EL (cell line): ENCODE results near the gene CSH2.

ENCODE experiments used
- DNase-seq: peaks from one replicate; pipeline ENCODE4 v3.0.0-alpha.2; 2016

The CSH2 gene

GRCh38 chr17:63848834-63849689 lies 24.4 kb downstream of the CSH2 start:
- DNase-seq: peak; percentile 86

DNA sequence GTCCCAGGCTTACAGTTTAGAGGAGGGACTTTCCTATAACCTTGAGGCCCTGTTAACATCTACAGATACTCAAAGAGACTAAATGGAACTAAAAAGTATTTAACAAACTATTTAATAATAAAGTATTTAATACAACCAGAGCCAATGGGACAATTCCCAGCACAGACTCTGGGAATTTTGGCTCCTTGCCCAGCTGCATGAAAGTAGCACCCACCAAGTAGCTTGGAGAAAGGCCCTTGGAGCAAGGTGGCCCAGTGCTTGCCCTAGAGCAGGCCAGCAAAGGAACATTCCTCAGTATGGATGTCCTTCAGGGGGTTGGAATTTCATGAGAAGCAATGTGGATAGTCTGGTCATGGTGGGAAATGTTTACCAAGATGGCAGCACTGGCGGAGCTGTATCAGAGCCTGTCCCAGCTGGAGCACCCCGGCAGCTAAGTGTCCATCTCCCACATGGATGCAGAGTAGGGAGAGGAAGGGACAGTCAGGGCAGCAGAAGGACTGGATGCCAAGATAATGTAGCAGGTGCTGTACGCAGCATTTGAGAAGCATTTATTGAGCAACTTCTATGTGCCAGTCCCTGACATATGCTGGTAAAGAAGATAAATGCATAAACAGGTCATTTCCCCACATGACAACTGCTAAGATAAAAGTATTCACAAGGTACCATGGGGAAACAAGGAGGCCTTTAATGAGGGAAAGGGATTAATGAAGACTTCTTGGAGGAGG lies 25.8 kb downstream of the CSH2 start:
- DNase-seq: no peak

GRCh38 chr17:63845509-63845908 lies 28.0 kb downstream of the CSH2 start:
- no peak for DNase-seq

- DNase-seq: no peak
Observed at GRCh38 chr17:63843910-63844677, 29.4 kb downstream of the CSH2 start.

- peak; percentile 70 for DNase-seq
Observed at GRCh38 chr17:63843387-63843888, 30.0 kb downstream of the CSH2 start.

DNA sequence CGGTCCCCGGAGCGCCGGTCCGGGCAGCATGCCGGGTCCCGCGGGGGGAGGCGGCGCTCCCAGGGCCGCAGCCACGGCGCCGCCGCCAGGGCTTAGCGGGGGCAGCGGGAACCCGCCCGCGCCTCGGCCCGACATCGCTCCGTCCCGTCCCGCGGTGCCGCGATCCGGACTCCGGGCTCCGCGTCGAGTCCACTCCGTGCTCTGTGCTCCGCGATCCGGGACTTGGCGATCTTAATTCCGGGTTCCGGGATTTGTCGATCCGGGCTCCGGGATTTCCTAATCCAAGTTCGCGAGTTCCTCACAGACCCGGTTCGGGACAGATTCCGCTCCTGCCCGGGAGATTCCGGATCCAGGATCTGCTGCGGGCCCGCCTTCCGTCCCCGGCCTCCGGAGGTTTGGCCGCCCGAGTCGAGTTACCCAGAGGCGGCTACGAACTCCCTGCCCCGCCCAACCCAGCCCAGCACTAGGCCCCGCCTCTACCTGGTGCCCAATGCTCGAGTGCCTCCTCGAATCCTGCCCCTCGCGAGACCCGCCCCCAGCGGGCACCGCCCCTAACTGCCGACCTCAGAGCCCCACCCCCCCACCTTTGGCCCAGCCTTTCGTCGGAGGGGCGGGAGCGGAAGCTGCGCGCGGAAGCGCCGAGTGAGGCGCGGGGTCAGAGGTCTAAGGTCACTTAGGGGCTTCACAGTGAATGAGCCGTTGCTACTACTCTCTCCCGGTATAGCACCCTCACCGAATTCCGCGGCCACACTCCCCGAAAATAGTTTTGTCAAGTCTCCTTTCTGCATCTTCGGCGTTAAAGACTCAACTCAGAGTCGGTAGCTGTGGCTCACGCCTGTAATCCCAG lies 30.7 kb downstream of the CSH2 start, which contains the start of gene SMARCD2:
Gene SMARCD2, minus strand, starts transcription at position 146 of the 847 bp plus-strand sequence. Its CDS starts 11 bp downstream, at position 135.
- peak; percentile 99 for DNase-seq

GRCh38 chr17:63842173-63842539 lies 31.3 kb downstream of the CSH2 start:
- no peak for DNase-seq

GRCh38 chr17:63841350-63842172 lies 31.9 kb downstream of the CSH2 start:
- DNase-seq: peak; percentile 50

GRCh38 chr17:63840591-63841349 lies 32.7 kb downstream of the CSH2 start:
- peak; percentile 31 for DNase-seq

DNA sequence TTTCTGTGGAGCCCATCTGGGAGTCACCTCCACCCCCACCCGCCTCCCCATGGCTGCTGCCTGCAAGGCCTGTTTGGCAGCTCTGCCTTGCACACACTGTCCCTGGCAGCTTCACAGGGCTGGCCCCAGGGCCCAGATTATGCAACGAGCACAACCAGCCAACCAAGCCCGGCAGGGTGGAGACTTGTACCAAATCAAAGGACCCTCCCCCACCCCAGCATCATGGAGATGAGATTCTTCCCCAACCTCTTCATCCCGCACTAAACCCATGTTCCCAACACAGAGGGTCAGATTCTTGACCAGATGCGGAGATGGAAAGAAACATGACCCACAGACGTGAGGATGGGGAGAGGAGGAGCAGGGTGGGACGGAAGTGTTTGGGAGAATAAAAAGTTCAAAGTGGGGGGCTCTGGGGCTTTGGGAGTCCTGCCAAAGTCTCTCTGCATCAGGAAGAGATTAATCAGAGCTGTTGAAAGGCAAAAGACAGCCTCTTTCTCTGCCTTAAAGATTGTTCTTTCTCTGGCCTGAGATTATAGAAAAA lies 34.8 kb downstream of the CSH2 start:
- no peak for DNase-seq

DNA sequence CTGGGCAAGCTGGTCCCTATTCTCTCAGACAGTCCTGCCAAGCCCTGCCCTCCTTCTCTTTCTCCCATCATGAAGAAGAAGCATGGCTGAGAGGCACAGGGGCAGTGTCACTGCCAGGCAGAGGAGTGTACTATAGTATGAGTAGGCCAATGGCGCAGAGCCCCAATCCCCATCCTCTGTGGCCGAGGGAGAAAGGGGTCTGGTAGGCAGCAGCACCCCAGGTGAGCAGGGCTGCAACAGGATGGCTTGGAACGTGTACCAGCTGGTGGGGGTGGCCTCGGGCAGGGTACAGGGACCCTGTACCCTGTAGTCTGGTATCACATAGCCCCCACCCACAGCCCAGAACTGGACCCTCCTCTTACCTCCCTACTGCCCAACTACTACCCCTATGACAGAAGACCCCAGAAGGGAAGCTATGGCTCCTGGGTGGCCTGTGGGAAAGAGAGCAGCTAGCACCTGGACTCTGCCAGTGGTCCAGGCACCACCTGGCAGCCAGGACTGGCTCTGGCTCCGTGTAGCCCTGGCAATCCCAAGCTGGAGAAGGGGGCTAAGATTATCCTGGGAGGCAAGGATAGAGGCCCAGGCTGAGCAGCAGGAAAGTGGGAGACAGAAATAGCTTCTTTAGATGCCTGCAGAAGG lies 35.4 kb downstream of the CSH2 start:
- no peak for DNase-seq

DNA sequence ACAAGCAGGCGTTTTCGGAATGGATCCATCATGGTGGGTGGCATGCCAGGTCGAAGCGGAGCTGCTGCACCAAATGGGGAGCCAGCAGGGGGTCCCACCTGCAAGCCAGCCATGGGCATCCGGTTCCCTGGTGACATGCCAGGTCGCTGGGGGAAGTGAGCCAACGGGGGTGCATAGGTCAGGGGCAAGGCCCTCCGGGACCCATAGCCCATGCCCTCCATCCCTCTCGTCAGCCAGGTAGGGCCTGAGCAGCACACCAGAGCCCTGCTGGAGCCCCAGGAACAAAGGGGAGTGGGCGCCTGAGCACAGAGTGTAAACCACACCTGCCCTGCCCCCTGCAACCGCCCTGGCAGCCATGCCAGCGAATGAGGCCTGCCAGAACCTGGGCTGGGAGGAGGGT lies 36.0 kb downstream of the CSH2 start:
- no peak for DNase-seq

GRCh38 chr17:63836811-63837210 lies 36.7 kb downstream of the CSH2 start:
- no peak for DNase-seq

DNA sequence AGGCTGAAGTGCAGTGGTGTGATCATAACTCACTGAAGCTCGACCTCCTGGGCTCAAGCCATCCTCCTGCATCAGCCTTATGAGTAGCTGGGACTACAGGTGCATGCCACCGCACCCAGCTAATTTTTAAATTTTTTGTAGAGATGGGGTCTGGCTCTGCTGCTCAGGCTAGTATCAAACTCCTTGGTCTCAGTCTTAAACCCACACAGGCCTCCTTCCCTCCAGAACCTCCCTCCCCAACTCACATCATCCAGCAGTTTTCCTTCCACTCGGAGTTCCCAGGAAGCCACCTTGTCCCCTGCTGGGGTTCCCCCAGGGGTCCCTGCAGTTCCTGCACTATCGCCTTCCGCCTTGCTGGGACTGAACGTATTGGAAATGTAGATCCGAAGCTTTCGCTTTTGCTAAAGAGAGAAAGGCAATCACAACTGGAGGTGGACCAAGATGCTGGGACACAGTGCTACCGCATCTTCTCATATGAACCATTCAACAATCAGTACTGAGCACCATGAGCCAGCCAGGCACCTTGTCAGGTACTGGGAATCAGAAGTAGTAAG lies 38.2 kb downstream of the CSH2 start:
- no peak for DNase-seq

GRCh38 chr17:63834431-63835166 lies 38.9 kb downstream of the CSH2 start:
- DNase-seq: peak; percentile 85

DNA sequence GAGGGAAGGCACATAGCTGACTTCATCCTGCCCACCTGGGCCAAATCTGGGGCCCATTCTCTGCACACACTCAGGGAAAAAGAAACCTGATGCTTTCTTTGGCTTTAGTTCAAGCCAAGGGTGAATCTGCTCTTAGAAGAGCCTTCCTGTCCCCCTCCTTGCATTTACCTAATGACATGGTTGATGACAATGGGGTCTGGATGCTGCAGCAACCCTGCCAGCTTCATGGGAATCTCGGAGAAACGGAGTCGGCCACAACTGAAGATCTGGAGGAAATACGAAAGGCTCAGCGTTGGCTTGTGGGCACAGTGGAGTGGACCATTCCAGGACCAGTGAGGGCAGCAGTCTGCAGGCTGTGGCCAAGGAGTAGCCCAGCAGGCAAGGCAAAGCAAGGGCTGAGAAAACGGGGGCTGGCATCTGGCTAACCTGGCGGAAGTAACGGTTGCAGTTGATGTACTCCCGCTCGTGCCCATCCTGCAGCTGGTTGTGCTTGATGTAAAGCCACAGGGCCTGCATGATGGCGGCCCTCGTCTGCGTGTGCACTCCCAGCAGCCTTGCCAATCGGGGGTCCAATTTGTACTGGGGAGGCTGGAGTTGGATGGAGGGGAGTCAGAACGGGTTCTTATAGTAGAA lies 39.6 kb downstream of the CSH2 start:
- DNase-seq: no peak

- DNase-seq: no peak
Observed at GRCh38 chr17:63833026-63833740, 40.3 kb downstream of the CSH2 start.
